ENCODE results near the gene VTI1A. TPM values are rescaled to one million over a fixed set of nuclear protein-coding genes. Genes with fewer than 3 reads are reported as not detected.

VTI1A gene
- total RNA-seq, 4 donors from 2014 or later, result 49.3 to 84.5 (median 61.2) TPM

- DNase-seq, result no peak
- H3K27ac ChIP-seq, result no peak overlapping the region
- no peaks in the 10 kb centered on the region for H3K36me3 ChIP-seq
- TF ChIP-seq CTCF (IDR thresholded peaks at IDR 0.05), result no peak
- TF ChIP-seq POLR2A (IDR thresholded peaks at IDR 0.05), result no peak
- no peaks in the 10 kb centered on the region for H3K4me1 ChIP-seq
- H3K27me3 ChIP-seq, result no peaks in the 10 kb centered on the region
- no peak overlapping the region for H3K4me3 ChIP-seq (replicated peaks in 1 of 3)
- H3K9me3 ChIP-seq, result no peaks in the 10 kb centered on the region
- 92 to 93% methylated on average over 2 of the region's 2 CpGs for WGBS, 2 donors
- intact Hi-C loops (cut with DNase I), result no loop called here
Observed at GRCh38 chr10:112769081-112769480, 322.1 kb downstream of the VTI1A start.

GRCh38 chr10:112769611-112770370, 322.8 kb downstream of the VTI1A start:
- Histone ChIP-seq H3K4me3 (replicated peaks in 1 of 3) (no peak overlapping the region), H3K27ac (no peak overlapping the region), H3K9me3 (no peaks in the 10 kb centered on the region), H3K36me3 (no peaks in the 10 kb centered on the region), H3K4me1 (no peaks in the 10 kb centered on the region), H3K27me3 (no peaks in the 10 kb centered on the region)
- intact Hi-C loops (cut with DNase I), result no loop called here
- DNase-seq, result no peak
- 90 to 93% methylated on average over 6 of the region's 6 CpGs for WGBS, 2 donors
- TF ChIP-seq CTCF (IDR thresholded peaks at IDR 0.05) (no peak), POLR2A (IDR thresholded peaks at IDR 0.05) (no peak)

- H3K4me3 ChIP-seq (replicated peaks in 1 of 3), result no peak overlapping the region
- TF ChIP-seq CTCF (IDR thresholded peaks at IDR 0.05), result no peak
- no peak for TF ChIP-seq POLR2A (IDR thresholded peaks at IDR 0.05)
- no peaks in the 10 kb centered on the region for H3K4me1 ChIP-seq
- no peaks in the 10 kb centered on the region for H3K9me3 ChIP-seq
- intact Hi-C loops (cut with DNase I), result no loop called here
- no peak for DNase-seq
- H3K27ac ChIP-seq, result no peak overlapping the region
- WGBS, 2 donors, result 83 to 99% methylated on average over 3 of the region's 3 CpGs
- H3K36me3 ChIP-seq, result no peaks in the 10 kb centered on the region
- no peaks in the 10 kb centered on the region for H3K27me3 ChIP-seq
Observed at GRCh38 chr10:112771733-112772132, 324.7 kb downstream of the VTI1A start.

GRCh38 chr10:112773783-112774182, 326.8 kb downstream of the VTI1A start:
- Histone ChIP-seq H3K4me1 (no peaks in the 10 kb centered on the region), H3K9me3 (no peaks in the 10 kb centered on the region), H3K27me3 (no peaks in the 10 kb centered on the region), H3K27ac (no peak overlapping the region), H3K4me3 (replicated peaks in 1 of 3) (no peak overlapping the region), H3K36me3 (no peaks in the 10 kb centered on the region)
- intact Hi-C loops (cut with DNase I), result no loop called here
- 95 to 99% methylated on average over 3 of the region's 3 CpGs for WGBS, 2 donors
- TF ChIP-seq CTCF (IDR thresholded peaks at IDR 0.05) (no peak), POLR2A (IDR thresholded peaks at IDR 0.05) (no peak)
- no peak for DNase-seq

- 92 to 100% methylated on average over 1 of the region's 1 CpG for WGBS, 2 donors
- Histone ChIP-seq H3K36me3 (no peaks in the 10 kb centered on the region), H3K4me3 (replicated peaks in 1 of 3) (no peak overlapping the region), H3K27ac (no peak overlapping the region), H3K9me3 (no peaks in the 10 kb centered on the region), H3K4me1 (no peaks in the 10 kb centered on the region), H3K27me3 (no peaks in the 10 kb centered on the region)
- no peak for TF ChIP-seq CTCF (IDR thresholded peaks at IDR 0.05)
- TF ChIP-seq POLR2A (IDR thresholded peaks at IDR 0.05), result no peak
- intact Hi-C loops (cut with DNase I), result no loop called here
- DNase-seq, result no peak
Observed at GRCh38 chr10:112774210-112774609, 327.2 kb downstream of the VTI1A start.

Data from thyroid gland (tissue), 4 donors.